Amniotic stem cell (primary cell): ENCODE measurements around the gene OTOG.

Experiments
- DNase-seq: peaks from one replicate; lab custom pipeline; 2025; lab: John Stamatoyannopoulos, UW

OTOG gene

DNA sequence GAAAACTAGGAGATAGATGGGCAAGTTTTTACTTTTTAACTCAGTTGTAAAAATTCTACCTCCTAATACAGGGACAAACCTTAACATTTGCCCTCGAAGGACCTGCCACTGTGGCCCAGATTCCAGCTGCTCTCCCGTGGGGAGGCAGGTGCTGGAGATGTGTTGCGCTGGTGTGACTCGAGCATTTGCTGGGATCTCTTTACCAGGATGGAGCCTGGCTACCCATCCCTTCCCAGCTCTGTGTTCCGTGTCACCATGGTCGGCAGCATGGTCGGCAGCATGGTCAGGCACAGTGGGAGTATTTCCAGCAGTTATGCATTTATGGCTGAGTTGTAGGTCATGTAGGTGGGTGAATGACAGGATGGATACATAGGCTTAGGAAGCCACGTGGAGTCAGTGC is 41.1 kb downstream of the OTOG start:
- no peak for DNase-seq

DNA sequence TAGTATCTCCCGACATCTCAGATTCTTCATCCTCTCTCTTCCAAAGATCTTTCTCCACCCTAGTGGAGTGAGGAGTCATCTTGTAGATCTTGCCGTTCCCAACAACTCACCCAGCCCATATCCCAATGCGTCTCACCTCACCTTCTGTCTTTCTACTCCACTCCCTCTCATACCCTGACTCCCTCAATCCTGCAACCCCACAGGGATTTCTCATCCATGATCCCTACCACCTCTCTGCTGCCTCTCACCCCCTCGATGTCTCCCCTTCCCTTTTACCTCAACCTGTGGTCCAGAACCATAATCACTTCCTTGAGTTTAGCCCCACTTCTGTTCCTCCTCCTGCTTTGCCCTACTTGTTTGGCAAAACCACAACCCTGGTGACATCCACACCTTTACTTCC is 41.7 kb downstream of the OTOG start:
- DNase-seq = no peak

DNA sequence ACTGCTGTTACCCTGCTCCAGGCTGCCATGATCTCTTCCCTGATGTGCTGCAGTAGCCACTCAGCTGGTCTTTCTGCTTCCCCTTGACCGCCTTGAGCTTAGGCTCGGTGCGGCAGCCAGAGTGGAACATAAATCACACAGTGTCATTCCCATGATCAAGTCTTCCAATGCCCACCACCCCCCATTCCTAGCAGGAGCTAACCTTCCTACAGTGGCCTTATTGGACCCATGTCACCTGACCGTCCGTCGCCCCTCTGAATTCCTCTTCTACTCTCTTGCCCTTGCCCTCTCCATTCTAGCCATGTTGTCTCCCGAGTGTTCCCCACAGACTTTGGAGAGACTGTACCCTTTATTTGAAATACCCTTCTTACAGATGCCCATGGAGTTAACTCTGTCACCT is 43.4 kb downstream of the OTOG start:
- DNase-seq = no peak

- no peak for DNase-seq
These were observed 44.2 kb downstream of the OTOG start for GRCh38 chr11:17591293-17591692.

DNA sequence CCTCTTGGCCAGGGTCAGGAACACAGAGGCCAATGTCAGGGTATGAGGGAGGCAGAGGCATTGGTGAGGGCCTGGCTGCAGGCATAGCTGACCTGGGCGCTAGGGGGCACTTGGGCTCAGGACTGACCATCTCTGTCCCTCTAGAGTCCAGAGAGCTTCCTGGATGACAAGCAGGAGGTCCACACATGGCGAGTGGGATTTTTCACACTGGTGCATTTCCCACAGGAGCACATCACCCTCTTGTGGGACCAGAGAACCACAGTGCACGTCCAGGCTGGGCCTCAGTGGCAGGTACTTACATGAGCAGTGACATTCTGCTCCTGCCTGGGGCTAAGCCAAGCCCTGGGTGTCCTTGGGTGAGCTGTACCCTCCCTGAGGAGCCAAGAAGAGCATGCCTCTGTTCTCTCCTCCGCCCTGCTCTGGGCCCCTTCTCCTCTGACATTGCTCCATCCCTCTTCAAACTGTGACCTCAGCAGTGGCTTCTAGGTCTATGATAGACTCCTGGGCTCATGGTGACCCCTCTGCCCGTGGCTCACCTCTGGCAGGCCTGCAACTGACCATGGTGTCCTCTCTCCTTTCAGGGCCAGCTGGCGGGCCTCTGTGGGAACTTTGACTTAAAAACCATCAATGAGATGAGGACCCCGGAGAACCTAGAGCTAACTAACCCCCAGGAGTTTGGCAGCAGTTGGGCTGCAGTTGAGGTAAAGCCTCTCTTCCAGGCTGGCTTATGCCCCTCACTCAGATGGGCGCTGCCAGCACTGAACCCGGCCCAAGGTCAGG is 46.6 kb downstream of the OTOG start:
- DNase-seq = no peak

GRCh38 chr11:17594686-17595192 is 47.7 kb downstream of the OTOG start:
- DNase-seq = no peak

- no peak for DNase-seq
These were observed 48.7 kb downstream of the OTOG start for GRCh38 chr11:17595526-17596309.

GRCh38 chr11:17596310-17596669 is 49.2 kb downstream of the OTOG start:
- no peak for DNase-seq

- DNase-seq = no peak
These were observed 49.7 kb downstream of the OTOG start for GRCh38 chr11:17596711-17597110.

DNA sequence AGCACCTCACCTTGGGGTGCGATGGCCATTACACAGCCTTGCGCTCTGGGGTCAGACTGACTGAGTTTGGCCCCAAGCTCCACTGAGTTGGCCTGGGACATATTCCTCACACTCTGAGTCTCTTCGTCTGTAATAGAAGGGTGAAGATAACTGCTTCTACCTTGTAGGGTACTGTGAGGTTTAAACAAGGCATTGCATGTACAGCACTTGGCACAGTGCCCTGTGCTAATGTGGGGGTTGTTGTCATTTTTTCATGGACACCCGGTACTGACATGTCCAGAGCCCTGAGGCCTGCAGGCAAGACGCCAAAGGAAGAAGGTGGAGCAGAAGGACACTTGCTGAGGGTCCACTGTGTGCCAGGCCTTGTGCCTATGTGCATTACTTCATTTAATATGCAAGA is 50.7 kb downstream of the OTOG start:
- DNase-seq = no peak

DNA sequence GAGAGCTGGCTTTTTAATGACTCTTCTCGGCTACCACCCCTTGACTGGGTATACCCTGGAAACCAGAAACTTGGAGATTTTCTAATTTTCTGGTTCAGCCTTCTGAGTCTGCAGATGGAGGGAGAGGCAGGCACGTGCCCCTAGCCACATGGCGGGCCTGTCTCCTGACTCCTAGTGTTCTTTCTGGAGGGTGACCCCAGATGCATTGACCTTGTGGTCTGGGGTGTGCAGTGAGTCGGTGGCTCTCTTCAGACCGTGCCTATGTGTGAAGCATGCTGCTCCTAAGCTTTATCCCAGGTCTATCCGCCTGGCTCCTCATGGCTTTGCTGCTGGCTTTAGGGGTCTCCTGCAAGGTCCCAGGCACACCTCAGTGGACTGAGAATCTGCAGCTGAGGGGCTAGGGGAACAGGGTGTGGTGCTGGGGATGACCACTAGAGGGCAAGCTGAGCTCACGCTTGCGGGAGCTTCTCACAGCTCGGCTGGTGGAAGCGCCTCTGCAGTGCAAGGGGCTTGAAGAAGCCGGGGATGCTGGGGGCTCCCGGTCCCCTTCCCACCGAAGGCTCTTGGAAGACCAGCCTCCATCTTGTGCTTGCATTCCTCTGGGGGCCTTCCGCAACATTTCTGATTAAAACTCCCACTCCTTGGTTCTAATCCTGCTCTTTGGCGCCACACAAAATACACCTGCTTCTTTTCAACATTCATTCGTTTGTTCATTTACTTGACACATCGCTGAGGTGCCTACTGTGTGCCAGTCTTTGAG is 51.8 kb downstream of the OTOG start:
- DNase-seq = peak; percentile 60

GRCh38 chr11:17599460-17599925 is 52.4 kb downstream of the OTOG start:
- DNase-seq = no peak

- DNase-seq = no peak
These were observed 53.5 kb downstream of the OTOG start for GRCh38 chr11:17600316-17601255.

DNA sequence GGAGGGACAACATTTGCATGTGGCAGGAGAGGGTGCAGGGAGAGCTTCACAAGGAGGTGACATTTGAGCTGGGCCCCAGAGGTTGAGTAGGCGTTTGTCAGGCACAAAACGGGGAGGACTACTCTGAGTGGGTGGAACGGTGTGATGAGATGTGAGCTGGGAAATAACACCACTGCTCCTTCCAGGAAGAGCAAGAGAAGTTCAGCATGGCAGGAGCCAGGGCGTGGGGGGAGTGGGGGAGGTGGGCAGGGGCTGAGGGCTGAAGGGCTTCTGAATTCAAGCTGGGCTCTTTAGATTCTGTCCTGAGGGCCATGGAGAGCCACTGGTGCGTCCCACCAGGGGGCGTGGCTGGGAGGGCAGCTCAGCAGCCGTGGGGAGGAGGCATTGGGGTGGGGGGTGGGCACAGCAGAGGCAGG is 54.2 kb downstream of the OTOG start:
- no peak for DNase-seq

GRCh38 chr11:17601676-17602075 is 54.6 kb downstream of the OTOG start:
- DNase-seq = no peak

GRCh38 chr11:17602105-17603001 is 55.3 kb downstream of the OTOG start:
- no peak for DNase-seq

- no peak for DNase-seq
These were observed 56.2 kb downstream of the OTOG start for GRCh38 chr11:17603056-17603825.

DNA sequence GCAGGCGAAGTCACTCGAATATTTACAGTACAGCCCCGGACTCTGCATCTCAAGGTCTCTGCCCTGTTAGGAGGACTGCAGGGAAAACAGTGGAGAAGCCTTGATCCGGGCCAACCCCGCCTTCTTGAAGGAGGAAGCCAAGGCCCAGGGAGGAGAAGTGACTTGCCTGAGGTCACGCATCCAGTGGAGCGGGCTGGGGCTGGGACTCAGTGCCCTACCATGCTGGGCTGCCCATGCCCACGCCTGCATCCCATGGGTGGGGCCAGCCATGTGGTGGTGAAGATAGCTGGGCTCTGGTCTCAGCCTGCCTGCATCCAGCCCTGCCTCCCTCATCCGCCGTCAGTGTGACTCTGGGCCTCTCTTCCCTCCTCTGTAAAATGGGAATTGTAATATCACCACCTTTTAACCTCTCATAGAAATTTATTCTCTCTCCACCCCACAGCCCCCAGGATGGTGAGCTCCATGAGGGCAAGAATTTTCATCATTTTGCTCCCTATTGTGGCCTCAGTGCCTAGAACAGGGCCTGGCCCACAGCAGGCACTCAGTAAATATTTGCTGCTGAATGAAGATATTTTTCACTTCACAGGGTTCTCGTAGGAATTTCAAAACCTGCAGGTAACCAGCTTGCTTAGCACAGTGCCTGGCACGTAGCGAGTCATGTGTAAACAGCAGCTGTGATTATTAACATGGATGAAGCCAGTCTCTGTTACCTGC is 57.3 kb downstream of the OTOG start:
- DNase-seq = no peak

DNA sequence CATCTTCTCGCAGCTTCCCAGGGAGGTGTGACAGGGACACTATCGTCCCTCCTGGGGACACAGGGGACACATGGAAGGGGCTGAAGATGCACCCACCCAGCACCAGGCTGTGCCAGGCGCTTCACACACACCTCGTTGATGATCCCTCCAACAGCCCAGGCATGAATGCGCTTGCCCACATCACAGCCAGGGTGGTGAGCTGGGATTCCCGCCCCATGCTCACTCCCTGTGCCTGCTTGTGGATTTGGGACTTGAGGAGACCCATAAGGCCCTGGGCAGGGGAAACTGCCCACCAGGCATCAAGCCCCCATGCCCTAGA is 57.8 kb downstream of the OTOG start:
- DNase-seq = no peak
